Stimulated activated CD8-positive, alpha-beta memory T cell treated with anti-CD3 and anti-CD28 coated beads, Interleukin-12 subunit alpha, Interleukin-12 subunit beta, amount 100 ng/mL, for 1 hour (primary cell): ENCODE data around the gene ZFAND2B.
A peak's percentile ranks its signal among the peaks of the same experiment; 100 is the strongest.

ENCODE experiments used
- DNase-seq: peaks from one replicate; pipeline ENCODE4 v3.0.0-alpha.2; 2020; ENCODE audit warnings: low read depth

The ZFAND2B gene

DNA sequence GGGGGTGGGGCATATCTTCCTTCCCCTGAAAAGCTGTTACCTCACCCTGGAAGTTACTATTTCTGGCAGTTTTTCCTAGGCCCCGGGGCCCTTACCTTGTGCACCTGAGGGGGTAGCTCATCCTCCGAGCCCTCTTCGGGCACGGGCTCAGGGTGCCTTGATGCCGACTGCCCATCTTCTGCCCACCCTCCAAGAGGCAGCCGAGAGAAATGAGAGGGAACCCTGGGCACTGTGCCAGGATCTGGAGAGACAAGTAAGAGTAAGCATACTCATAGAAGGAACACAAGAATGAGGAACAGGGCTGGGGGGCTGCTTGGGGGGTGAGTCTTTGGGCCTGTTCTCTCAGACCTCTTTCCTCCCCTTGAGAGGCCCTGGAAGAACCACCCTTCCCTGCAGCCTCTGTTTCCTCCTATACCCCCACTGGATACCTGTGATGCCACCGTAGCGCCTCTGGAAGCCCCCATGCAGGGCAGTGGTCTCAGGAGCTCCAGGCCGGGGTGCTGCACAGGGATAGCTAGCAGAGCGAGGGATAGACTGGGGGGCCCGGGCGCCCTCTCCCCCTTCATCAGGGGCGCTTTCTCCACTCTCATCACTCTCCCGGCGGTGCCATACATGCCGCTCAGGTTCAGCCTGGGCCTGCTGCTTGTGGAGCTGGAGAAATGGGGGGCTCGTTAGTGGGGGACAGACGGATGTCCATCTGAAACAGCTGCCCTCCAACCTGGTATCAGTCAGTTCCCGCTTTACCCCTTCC, 14.2 kb downstream of the ZFAND2B start:
- no peak for DNase-seq

DNA sequence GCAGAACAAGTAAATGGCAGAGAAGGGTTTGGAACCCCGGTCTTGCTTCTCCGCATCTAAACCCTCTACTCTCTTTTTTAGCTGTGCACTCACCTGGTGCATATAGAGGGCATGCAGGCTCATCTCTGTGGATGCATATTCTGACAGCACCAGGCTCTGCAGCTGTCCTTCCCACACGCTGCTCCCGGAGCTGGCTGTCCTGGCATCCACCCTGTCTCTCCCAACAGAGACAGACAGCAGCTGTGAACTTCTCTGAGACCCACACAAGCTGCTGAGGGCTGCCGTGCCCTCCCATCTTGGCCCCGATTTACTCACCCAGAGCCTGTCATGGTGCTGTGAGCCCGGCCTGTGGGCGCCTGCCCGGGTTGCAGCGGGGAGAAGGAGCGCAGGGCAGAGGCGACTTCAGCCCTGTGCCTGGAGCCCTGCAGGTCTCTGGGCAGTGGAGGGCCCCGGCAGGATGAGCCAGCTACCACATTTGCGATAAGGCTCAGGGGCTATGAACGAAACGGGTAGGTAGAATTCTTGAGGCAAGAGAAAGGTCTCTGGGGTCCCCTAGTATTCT, 15.5 kb downstream of the ZFAND2B start:
- no peak for DNase-seq

DNA sequence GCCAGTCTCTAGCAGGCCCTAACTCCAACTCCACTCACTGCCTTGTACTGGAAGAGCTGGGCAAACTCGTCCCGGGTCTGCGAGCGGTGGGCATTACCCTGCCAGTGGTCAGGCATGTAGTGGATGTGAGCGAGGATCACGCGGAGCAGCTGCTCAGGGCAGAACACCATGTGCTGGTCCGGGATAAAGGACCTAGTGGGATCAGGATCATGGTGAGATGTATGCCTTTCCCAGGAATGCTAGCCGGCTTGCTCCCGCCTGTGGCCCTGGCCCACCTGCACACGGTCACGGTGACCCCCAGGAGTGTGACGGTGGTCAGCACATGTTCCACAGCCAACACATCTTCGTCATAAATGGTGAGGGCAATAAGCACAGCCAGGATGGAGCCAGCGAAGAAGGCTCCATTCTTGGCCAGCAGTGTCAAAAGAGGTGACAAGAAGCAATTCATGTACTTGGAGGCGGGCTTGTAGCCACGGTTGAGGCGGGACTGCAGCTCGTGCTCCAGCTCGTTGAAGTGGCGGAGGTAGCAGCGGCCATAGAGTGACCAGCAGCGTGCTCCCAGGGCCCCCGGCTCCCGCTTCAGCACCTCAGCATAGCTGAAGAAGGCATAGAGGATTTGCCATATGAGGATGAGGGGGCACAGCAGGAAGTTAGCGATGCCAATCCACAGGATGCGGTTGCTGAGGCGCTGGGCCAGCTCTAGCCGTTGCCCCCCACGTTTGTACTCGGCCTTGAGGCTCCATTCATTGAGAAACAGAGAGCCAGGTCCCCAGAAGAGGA, 17.4 kb downstream of the ZFAND2B start:
- DNase-seq: no peak

DNA sequence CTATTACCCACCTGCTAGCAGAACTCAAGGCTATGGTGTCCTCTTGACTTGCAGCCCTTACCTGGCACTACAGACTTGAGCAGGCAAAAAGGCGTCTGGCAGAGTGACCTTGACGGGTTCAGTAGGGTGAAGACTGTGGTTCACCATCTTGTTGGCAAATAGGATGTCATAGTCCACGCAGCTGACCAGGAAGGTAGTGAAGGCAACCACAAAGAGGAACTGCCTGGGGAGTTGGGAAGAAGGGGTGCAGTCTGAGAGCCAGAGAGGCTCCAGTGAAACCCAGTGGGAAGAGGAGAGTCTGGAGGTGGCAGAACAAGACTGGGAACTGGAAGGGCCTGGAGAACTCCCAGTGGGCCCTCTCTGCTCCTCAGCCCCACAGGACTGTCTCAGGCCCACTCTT, 18.8 kb downstream of the ZFAND2B start:
- no peak for DNase-seq

DNA sequence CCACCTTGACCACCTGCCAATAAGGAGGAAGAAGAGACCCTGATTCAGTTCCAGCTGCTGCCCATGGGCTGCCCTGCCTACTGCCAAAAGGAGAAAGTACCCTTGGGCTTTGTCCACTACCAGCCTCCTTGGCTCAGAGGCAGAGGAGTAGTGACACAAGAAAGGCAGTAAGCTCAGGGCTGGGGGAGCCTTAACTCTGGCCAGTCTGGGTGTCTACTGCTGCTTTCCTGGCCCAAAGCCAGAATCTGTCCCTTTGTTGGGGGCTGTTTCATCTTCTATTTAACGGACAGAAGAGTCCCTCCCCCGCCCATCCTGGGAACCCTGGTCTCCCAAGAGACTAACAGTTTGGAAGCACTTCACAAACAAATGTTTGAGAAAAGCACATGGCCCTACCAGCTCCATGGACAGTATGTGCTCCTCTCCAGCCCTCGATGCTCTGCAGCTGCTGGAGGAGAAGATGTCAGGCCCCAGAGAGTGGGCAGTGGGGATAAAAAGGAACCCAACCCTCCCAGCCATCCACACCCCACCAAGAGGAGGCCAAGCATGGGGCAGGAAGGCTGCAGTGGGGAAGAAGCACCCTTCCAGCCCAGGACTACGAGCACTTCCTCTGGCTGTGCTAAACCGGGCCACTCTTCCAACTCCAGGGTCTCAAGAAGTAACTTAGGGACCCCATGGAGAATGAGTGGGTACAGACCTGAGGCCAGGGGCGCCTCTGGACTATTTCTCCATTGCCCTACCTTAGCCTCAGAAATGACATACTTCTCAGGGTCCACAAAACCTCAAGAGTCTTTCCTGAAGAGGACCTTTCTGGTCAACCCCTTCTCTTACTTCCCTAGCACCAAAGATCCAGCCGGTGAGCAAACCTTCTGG, 21.7 kb downstream of the ZFAND2B start:
- DNase-seq: no peak

DNA sequence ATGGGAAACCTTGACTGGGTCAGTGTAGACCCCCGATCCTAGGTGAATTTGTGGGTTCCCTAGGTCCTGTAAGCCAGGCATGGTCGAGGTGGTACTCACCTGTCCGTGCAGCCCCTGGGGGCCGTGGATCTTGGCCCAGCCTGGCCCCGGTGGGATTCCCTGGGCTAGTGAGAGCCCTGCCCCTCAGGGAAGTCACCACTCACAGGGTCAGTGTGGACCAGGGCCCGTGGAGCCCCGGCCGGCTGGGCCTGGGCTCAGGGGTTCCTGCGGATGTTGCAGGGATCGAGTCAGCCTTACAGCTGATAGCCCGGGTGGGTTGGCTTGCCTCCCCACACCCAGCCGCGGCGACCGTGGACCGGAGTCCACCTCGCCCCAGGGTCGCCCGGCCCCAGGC, 22.3 kb downstream of the ZFAND2B start:
- no peak for DNase-seq

DNA sequence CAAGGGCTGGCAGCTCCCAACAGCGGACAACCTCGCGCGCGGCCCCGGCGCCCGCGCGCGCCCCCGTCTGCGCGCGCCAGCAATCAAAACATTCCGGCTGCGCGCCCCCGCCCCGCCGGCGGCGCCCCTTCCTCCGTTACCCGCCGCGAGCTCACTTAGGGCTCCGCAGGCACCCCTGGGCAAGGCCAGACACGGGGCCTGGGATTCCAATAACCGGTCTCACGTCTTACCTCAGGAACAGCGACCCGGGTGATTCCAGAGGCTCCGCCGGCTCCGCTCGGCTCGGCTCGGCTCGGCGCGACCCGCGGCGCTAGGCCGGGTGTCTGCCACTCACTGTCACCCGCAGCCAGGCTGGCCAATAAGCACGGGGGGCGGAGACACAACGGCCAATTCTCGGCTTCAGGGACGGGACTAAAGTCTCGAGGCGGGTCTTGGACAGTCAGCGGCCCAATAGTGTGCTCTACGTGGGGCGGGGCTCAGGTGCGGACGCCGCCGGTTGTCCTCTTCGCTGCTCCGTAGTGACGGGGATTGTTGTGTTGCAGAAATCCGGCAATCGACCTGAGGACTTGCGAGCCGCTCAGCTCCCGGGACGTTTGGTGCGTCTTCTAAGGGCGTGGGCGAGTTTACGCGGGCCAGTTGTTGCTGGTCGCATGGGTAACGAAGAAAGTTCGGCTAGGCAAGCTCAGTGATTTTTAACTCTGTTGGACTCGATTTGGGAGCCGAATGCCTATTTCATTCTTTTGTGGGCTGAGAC, 22.9 kb downstream of the ZFAND2B start, which contains the start of the genes ANKZF1 and ATG9A:
TSS of gene ANKZF1 (plus strand) at position 502 of the 754 bp plus-strand sequence. CDS start 452 bp downstream, outside the sequence.
TSS of gene ATG9A (minus strand) at position 332 of the 754 bp plus-strand sequence. CDS start 1,612 bp downstream, outside the sequence.
- DNase-seq: peak; percentile 96

DNA sequence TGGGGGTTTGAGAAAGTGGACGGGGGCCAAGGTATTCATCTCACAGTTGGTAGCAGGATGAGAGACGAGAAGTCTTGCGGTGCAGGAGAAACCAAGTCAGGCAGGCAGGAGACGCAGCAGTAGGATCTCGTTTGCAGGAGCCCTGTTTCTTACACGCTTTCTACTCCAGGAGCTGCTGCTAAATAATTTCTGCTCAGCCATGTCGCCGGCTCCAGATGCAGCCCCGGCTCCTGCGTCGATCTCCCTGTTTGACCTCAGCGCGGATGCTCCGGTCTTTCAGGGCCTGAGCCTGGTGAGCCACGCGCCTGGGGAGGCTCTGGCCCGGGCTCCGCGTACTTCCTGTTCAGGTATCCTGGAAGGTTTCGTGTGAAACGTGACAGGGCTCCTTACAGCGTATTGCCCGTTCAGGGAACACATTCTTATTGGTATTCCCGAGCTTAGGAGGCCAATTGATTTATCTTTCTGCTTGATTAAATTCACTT, 23.5 kb downstream of the ZFAND2B start:
- no peak for DNase-seq

DNA sequence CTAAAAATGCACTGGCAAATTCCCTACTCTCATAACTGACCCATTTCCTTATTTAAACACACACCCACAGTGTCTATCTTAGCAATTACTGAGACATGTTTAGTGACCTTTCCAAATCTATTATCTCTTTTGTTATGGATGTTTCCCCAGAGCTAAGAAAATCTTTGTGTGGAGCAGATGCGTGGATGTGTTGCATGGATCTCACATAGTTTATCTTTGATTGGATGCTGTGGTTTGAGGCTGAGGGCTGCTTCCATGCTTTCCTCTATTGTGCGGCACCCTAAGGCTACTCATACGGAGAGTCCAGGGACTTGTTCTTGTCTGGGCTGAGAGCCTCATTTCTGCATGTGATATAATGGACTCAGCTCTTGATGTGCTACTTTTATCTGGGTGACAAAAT, 27.7 kb downstream of the ZFAND2B start:
- DNase-seq: no peak

DNA sequence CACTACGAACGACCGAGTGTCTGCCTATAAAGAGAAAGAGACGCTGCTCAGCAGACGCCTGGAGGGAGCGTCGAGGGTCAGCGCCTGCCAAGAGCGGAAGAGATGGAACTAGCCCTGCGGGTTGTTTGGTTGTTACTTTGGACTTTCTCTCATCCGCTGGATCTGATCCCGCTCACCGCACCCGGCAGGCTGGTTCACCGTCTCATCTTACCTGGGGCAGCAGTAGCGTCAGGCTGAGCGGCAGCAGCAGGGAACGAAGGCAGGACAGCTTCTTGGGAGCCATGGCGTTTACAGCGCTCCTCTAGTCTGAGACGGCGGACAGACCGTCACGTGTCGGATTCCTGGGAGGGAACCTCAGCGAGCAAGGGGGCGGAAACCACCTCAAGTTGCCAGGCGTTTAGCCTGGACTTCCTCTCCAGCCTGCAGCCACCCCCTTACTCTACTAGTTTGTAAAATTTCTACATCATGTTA, 36.7 kb downstream of the ZFAND2B start:
- DNase-seq: no peak

DNA sequence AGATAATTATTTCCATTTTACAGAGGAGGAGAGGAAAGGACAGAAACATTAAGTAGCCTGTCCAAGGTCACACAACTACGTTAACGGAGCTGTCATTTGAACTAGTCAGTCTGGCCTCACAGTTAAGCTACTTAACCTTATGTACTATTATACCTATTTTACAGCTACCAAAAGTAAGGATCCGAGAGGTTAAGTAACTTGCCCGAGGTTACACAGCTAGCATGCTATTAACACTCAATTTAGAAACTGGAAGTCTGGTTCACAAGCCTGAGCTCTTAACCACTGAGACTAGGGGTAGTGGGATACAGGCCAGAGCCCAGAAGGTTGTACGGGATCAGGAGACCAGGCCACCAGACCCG, 38.2 kb downstream of the ZFAND2B start:
- no peak for DNase-seq

DNA sequence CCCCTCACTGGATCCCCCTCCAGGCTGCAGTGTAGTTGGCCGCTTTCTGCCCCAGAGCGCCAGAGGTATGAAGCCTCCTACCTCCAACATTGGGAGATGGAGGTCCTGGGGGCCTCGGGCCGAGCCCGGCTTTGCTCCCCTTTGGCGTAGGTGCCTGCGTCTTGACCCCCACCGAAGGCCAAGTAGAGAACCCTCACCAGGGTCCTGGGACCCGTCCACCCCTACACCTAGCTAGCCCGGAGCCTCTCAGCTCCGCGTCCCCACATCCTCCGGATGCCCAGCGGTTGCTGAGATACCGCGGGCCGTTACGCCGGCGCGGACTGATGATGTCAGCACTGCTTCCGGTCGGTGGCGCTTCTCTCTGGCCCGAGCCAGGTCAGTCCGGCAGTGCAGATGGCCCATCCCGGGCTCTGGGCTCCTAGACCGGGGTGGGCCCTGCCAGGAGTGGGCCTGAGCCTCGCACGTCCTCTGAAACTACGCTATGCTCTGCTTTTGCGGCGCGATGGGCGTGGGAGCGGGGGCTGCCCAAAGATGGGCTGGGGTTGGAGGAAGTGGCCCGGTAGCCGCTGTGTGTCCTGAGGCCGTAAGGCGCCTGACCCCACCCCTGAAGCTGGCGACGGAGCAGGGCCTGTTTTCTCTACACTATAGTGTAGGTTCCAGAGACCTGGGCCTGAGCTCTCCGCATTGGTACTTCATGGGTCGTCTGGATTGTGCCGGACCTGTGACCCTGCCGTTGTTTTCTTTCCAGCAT, 38.7 kb downstream of the ZFAND2B start, which contains the start of the genes GLB1L and STK16:
TSS of gene GLB1L (minus strand) at position 297 of the 751 bp plus-strand sequence. CDS start 1,871 bp downstream, outside the sequence.
TSS of gene STK16 (plus strand) at position 332 of the 751 bp plus-strand sequence. CDS start 521 bp downstream, outside the sequence.
- DNase-seq: peak; percentile 85

DNA sequence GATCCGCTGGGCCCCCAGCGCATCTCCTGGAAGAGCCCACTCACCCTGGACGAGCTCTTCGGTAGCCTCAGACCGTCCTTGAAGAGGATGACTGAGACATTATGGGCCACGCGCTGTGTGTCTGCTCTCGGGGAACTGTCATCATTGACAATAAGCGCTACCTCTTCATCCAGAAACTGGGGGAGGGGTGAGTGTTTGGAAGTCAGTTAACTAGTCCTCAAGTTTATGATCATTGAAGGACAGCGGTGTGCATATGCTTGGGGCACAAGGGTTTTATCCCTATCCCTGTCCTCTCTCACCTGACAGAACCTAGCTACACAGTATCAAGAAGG, 39.3 kb downstream of the ZFAND2B start:
- no peak for DNase-seq

DNA sequence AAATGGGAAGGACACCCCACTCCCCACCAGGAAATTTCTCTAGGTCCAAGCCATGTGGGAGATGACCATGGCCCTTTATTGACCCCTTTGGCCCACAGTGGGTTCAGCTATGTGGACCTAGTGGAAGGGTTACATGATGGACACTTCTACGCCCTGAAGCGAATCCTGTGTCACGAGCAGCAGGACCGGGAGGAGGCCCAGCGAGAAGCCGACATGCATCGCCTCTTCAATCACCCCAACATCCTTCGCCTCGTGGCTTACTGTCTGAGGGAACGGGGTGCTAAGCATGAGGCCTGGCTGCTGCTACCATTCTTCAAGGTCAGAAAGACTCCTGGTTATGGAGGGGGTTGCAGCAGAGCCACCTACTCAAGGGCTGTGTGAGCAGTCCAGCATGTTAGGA, 40.0 kb downstream of the ZFAND2B start:
- no peak for DNase-seq

DNA sequence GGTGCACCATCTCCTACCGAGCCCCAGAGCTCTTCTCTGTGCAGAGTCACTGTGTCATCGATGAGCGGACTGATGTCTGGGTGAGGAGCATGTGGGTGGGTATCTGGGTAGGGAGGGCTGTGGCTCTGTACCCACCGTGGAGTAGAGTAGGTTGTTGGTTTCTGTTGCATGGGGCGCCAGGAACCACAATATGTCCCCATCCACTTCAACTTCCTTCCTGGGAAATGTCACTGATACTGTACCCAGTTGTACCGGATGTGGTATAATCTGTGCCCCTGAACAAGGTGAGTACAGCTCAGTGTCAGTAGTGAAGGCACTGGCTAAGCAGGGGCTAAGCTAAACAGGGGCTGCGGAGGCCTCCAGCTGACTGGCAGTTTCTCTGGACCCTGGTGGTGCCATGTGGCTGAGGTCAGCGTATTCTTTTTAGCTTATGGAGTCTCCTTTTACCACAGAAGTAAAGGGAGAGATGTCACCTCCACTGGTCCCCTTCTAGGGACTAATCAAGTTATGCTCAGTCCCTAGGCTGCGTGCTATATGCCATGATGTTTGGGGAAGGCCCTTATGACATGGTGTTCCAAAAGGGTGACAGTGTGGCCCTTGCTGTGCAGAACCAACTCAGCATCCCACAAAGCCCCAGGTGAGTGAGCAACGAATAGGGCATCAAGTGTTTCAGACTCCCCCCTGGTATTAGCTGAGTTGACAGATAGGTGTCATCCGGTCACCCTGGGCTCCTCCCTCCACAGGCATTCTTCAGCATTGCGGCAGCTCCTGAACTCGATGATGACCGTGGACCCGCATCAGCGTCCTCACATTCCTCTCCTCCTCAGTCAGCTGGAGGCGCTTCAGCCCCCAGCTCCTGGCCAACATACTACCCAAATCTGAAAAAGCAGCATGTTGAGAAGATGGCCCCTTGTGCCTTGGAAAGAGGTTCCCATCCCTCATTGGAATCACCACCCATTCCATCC, 41.4 kb downstream of the ZFAND2B start:
- no peak for DNase-seq

DNA sequence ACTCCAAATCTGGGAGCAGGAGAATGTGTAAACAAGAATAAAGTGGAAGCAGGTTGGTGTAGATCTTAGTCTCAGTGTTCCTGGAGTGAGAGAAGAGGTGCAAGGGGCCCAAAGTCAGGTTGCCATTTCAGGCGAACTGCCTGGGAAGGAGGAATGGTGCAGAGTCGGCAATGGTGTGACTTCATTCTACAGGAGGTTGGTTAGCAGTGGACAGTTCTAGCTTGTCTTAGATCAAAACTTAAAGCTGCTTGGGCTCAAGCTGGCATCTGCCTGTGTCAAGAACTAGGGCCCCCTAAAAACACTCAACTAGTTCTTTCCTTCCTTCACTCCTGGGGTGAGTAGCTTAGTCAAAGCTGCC, 42.2 kb downstream of the ZFAND2B start:
- DNase-seq: no peak

DNA sequence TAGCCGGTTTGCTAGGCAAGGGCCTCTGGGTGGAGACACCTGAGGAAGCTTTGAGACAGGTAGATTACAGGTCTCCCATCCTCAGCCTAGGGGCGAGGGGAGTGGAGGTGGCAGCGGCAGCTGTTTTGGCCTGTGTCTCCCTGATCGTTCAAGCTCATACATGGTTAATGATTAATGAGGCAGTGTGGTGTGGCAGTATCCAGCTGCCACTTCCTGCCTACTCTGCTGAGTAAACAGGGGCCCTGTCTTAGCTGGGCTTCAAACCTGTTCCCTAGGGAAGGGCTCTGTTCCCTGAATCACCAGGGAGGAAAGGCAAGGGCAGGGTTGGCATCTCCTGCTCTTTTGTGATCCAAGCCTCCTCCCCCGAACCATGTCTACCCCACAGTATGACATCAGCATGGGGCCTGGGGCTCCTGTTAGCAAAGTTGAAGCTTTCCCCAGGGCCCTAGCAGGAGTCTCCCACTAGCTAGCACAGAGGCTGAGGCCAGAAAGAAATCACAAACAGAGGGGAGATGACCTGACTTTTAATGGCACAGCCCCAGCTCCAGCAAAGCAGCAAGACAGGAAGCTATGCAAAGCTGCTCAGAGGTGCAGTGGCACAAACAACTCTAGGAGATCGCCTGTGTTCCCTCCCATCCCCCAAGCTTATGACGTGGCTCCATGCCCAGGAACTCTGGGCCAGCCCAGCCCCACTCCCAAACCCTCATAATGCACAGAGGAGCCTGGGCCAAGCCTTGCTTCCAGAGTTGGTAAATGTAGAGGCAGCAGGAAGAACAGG, 42.8 kb downstream of the ZFAND2B start:
- DNase-seq: no peak
